GM12864 (cell line): ENCODE results near the gene AXIN2.

Experiments
- DNase-seq: peaks from one replicate; pipeline ENCODE4 v3.0.0-alpha.2; 2011; ENCODE audit warnings: low read depth
- H3K4me3 ChIP-seq: 2 replicates; pipeline ENCODE4 v1.5.1; 2011; ENCODE audit warnings: mild to moderate bottlenecking, low read depth, low read length, control low read depth
- TF ChIP-seq, protein P1 (sequence below): IDR thresholded peaks from 2 replicates; pipeline ENCODE4 v1.5.1; 2011; ENCODE audit warnings: low read depth, mild to moderate bottlenecking, moderate library complexity, low read length, control low read depth, inconsistent platforms; ENCODE audit errors: missing control alignments

Gene AXIN2

DNA sequence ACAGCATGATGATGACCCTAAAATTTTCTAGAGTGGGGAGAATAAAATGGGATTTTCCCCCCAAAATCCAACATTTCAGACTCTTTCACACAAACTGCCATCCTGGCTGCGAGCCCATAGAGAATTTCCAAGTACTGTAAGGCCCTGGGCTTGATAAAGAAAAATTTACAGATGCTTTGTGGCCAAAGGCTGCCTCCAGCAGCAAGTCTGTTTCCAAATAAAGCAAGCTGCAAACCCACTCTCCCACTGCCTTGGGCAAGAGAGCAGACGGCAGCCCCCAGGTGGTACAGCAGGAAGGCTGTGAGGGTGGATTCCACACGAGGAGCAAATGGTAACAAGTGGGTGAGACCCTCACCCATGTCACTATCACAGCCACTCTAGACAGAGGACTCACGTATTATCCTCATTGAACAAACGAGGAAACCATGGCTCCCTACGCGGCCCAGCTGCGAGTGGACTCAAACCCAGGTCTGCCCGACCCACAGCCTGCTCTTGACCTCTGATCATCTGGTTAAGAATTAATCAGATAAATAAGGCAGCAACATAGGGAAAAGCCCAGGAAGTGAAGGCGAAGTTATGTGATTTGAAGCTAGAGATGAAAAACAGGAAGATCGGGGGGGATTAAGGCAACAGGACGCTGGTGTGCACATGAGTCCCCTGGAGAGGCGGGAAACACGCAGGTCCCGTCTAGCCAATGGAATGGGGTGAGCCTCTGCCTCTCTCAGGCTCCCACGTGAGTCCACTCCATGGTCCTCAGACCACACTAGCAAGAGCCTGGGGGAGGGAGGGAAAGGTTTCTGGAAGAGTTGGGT is 37.4 kb downstream of the AXIN2 start:
- TF ChIP-seq, protein P1, sequence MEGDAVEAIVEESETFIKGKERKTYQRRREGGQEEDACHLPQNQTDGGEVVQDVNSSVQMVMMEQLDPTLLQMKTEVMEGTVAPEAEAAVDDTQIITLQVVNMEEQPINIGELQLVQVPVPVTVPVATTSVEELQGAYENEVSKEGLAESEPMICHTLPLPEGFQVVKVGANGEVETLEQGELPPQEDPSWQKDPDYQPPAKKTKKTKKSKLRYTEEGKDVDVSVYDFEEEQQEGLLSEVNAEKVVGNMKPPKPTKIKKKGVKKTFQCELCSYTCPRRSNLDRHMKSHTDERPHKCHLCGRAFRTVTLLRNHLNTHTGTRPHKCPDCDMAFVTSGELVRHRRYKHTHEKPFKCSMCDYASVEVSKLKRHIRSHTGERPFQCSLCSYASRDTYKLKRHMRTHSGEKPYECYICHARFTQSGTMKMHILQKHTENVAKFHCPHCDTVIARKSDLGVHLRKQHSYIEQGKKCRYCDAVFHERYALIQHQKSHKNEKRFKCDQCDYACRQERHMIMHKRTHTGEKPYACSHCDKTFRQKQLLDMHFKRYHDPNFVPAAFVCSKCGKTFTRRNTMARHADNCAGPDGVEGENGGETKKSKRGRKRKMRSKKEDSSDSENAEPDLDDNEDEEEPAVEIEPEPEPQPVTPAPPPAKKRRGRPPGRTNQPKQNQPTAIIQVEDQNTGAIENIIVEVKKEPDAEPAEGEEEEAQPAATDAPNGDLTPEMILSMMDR, result no peak
- H3K4me3 ChIP-seq, result no peak overlapping the region

DNA sequence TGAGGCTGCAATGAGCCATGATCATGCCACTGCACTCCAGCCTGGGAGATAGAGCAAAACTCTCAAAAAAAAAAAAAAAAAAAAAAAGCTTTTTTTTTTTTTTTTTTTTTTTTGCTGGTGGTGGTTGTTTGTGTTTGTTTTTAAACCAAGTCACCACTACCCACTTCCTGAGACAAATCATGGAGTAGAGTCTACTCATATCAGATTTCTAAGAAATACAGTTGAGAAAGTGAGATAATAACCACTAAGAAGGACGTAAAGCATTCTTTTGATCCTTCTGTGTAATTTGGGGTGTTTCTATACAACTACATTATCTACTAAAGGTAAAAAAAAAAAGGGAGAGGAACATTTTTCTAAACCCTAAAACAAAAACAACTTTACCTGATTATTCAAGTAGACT is 38.0 kb downstream of the AXIN2 start:
- no peak for DNase-seq
- H3K4me3 ChIP-seq, result no peak overlapping the region
- TF ChIP-seq, protein P1, result no peak

More for the DNA sequence above, 37.4 kb downstream of the AXIN2 start:
- DNase-seq, result no peak

DNA sequence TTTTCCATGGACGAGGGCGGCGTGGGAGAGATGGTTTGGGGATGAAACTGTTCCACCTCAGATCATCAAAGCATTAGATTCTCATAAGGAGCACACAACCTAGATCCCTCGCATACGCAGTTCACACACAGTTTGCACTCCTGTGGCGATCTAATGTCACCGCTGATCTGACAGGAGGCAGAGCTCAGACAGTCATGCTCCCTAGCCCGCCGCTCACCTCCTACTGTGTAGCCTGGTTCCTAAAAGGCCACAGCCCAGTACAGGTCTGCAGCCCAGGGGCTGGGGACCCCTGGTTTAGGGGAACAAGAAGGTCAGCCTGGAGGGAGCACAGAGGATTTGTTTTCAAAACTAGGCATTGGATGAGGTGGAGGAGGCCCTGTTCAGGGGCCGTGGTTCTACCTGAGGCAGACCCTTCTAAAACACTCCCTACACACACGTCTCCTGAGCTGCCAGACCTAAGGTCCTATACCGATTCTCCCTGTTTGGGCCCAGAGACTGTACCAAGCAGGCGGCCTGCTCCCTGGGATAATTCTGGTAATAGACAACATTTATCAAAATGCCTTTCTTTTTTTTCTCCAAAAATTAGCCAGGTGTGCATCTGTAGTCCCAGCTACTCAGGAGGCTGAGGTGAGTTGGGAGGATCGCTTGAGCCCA is 38.6 kb downstream of the AXIN2 start:
- DNase-seq, result no peak
- TF ChIP-seq, protein P1, result no peak
- H3K4me3 ChIP-seq, result no peak overlapping the region

DNA sequence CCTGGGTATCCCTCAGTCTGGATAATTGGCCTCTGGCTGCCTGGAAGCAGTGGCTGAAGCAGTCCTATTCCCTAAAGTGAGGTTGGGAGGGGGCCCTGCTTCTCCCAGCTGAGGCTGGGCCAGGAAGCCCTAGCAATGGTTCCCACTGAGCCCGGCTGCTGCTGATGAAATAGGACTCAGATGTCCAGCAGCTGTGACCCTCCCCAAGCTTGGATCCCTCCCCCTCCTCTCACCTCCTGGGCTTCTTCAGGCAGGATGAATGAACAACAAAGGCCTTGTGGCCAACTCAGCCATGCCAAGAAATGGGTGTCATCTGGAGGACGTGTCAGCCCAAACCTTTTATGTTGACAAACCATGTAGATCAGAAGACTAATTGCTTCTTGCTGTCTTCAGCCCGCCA is 42.0 kb downstream of the AXIN2 start:
- no peak for DNase-seq
- H3K4me3 ChIP-seq, result no peak overlapping the region
- TF ChIP-seq, protein P1, result no peak

DNA sequence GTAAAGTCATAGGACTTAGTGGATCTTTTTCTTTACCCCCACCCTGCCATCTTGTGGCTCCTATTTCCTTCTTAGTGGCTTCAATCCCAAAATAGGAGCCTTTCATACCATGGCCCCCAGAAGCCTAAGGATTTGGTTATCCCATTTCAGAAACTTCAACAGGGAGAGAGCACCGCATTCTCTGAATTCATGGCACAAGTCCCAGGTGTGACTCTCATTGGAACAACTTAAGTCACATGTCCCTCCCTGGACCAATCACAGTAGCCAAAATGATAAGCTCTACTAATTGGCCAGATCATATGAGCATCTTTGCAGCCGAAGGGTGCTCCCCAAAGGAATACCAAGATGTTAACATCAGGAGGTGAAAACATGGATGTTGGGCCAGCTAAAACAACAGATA is 43.2 kb downstream of the AXIN2 start:
- TF ChIP-seq, protein P1, result no peak
- DNase-seq, result no peak
- H3K4me3 ChIP-seq, result no peak overlapping the region

DNA sequence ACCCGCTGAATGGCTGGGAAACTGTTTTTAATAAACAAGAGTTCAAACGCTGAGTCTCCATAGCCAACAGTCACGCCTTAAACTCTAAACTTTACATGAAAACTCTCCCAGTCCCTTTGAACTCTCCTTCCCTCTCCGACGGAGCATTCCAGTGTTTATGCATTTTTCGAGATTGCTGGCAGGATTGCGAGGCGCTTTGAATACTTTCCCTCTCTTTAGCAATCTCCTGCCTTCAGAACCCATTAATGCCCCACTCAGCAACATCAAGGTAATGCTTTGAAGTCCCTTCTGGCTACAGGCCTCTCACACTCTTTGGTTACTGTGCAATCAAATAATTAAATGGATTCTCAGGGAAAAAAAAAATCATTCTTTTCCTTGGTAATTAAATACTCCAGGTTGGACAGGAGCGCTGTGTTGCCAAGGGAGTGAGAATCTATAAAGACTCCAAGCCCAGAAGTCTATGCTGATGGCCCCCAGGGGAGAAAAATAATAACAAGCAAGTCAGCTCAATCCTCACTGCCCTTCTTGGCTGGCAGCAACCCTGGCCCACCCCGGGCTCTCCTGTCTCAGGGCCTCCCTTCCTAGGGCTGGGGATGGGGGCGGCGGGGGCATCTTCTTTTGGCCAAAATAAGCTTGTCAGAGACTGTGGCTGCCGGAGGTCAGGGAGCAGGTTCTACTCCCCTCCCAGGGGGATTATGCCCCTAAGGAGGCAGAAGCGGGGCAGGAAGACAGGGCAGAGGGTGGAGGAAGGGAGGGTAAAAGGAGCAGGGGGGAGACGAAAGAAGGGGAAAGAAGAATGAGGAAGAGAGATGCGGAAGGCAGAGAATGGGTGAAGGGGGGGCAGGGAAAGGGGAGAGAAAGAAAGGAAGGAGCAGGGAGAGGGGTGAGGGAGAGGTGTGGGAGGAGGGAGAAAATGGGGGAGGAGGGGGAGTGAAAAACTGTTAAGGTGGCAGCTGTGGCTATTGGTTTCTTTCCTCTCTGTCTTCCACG is 45.2 kb downstream of the AXIN2 start:
- DNase-seq, result no peak
- TF ChIP-seq, protein P1, result no peak
- no peak overlapping the region for H3K4me3 ChIP-seq
